CD4-positive, CD25-positive, alpha-beta regulatory T cell (primary cell): ENCODE measurements around the gene MPP4. TPM values are rescaled to one million over a fixed set of nuclear protein-coding genes. Genes with fewer than 3 reads are reported as not detected.

Source experiments
- ATAC-seq, 2 donors: fragments of 150-1000 bp; cut with Tn5 transposase; one replicate each; pipeline ENCODE4 v1.10.0; 2021; ENCODE audit warnings: low read depth in 2 of 2, moderate number of reproducible peaks in 2 of 2, moderate library complexity in 1 of 2
- DNase-seq, 3 donors: peaks; one replicate each; pipeline versions ENCODE4 v3.0.0 to v3.0.0-alpha.2; 2012 to 2022; ENCODE audit warnings: mixed read lengths in 1 of 3
- H3K27ac ChIP-seq: one replicate; pipeline ENCODE4 v1.7.0; 2013; ENCODE audit warnings: mild to moderate bottlenecking, low read length; ENCODE audit not compliant: insufficient read depth, poor library complexity, severe bottlenecking
- H3K27me3 ChIP-seq: one replicate; pipeline ENCODE4 v1.7.0; 2013; ENCODE audit warnings: low read length; ENCODE audit not compliant: control insufficient read depth, insufficient read depth
- H3K36me3 ChIP-seq: one replicate; pipeline ENCODE4 v1.7.0; 2013; ENCODE audit warnings: mild to moderate bottlenecking, low read length, moderate library complexity; ENCODE audit not compliant: control insufficient read depth, insufficient read depth
- H3K4me1 ChIP-seq: 2 replicates; pipeline ENCODE4 v1.7.0; 2013; ENCODE audit warnings: mild to moderate bottlenecking, low read length; ENCODE audit not compliant: insufficient read depth, control insufficient read depth, poor library complexity, severe bottlenecking
- H3K4me3 ChIP-seq: one replicate; pipeline ENCODE4 v1.7.0; 2013; ENCODE audit warnings: low read depth, mild to moderate bottlenecking, low read length, moderate library complexity
- H3K9me3 ChIP-seq, 2 experiments: 1 replicate in 1 of 2; 2 replicates in 1 of 2; pipeline ENCODE4 v1.7.0; 2013; ENCODE audit warnings: low read length in 2 of 2, mild to moderate bottlenecking in 1 of 2, moderate library complexity in 1 of 2; ENCODE audit not compliant: control insufficient read depth in 2 of 2
- H3K27ac Mint-ChIP-seq, 3 donors: one replicate each; pipeline ENCODE4 v1.8.0; 2020 to 2022; ENCODE audit warnings: mild to moderate bottlenecking in 3 of 3, mixed read lengths in 3 of 3, moderate library complexity in 2 of 3
- H3K27me3 Mint-ChIP-seq: one replicate; pipeline ENCODE4 v1.8.0; 2022; ENCODE audit warnings: mild to moderate bottlenecking, mixed read lengths
- H3K36me3 Mint-ChIP-seq: one replicate; pipeline ENCODE4 v1.8.0; 2020; ENCODE audit warnings: mixed read lengths
- H3K4me1 Mint-ChIP-seq, 4 donors: one replicate each; pipeline ENCODE4 v1.8.0; 2020 to 2022; ENCODE audit warnings: mixed read lengths in 4 of 4, mild to moderate bottlenecking in 1 of 4
- H3K4me3 Mint-ChIP-seq, 4 donors: one replicate each; pipeline ENCODE4 v1.8.0; 2020 to 2022; ENCODE audit warnings: mild to moderate bottlenecking in 4 of 4, mixed read lengths in 4 of 4, moderate library complexity in 3 of 4
- H3K9me3 Mint-ChIP-seq, 7 donors: one replicate each; pipeline ENCODE4 v1.8.0; 2020 to 2022; ENCODE audit warnings: mixed read lengths in 7 of 7, mild to moderate bottlenecking in 3 of 7, moderate library complexity in 2 of 7
- polyA plus RNA-seq, 4 donors: library from polyadenylated mRNA; unstranded; fragments of 300-500 nt; fragmentation: Illumina TruSeq; gene quantifications; one replicate each; pipeline ENCODE4 v1.2.3, GENCODE V29; 2021
- total RNA-seq: library from RNA; stranded (reverse); gene quantifications from one replicate; pipeline ENCODE4 v1.2.3, GENCODE V29; 2022

The MPP4 gene
- total and polyA plus RNA-seq, 5 donors from 2014 or later, result not detected

GRCh38 chr2:201712726-201713125 lies 14.3 kb upstream of the MPP4 start:
- ATAC-seq, result no peak
- no peaks in the 10 kb centered on the region for H3K9me3 ChIP-seq
- Mint-ChIP-seq H3K27me3 (no peaks in the 10 kb centered on the region), H3K27ac (no peak overlapping the region), H3K4me1 (peaks cover 0 to 4% (median under 1%) of the 10 kb centered on the region in 4 donors), H3K4me3 (no peak overlapping the region), H3K36me3 (peaks cover 39% of the 10 kb centered on the region), H3K9me3 (peaks cover 0 to 2% (median 0%) of the 10 kb centered on the region in 7 donors)
- no peaks in the 10 kb centered on the region for H3K27me3 ChIP-seq
- no peaks in the 10 kb centered on the region for H3K4me1 ChIP-seq
- H3K27ac ChIP-seq, result no peak overlapping the region
- DNase-seq, result no peak
- no peak overlapping the region for H3K4me3 ChIP-seq
- peaks cover 14% of the 10 kb centered on the region for H3K36me3 ChIP-seq

DNA sequence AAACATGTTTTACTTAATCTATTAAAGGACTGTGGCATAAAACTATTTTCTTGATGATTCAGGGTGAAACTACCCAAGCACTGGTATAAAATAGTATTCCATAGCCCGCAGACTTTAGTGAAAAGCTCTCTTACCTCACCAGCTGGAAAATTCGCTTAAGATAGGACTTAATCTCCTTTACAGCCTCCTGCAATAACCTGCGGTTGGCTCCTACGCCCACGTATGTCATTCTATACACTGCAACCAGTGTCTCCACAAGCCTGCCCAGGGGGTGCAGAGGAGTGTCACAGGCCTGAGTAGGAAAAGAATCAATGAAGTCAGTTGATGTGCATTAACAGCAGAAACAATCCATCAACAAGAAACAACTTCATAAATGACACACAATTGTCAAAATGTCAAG lies 11.3 kb upstream of the MPP4 start:
- ATAC-seq (no peak), DNase-seq (no peak)
- H3K4me1 Mint-ChIP-seq, result peaks cover 0 to 6% (median 2%) of the 10 kb centered on the region in 4 donors
- H3K9me3 Mint-ChIP-seq, result peaks cover 0 to 2% (median 0%) of the 10 kb centered on the region in 7 donors
- H3K36me3 Mint-ChIP-seq, result peaks cover 41% of the 10 kb centered on the region
- H3K4me3 Mint-ChIP-seq, result no peak overlapping the region
- Histone ChIP-seq H3K36me3 (peaks cover 11% of the 10 kb centered on the region), H3K4me1 (no peaks in the 10 kb centered on the region), H3K9me3 (no peaks in the 10 kb centered on the region), H3K4me3 (no peak overlapping the region), H3K27ac (no peak overlapping the region), H3K27me3 (no peaks in the 10 kb centered on the region)
- no peaks in the 10 kb centered on the region for H3K27me3 Mint-ChIP-seq
- H3K27ac Mint-ChIP-seq, result no peak overlapping the region

GRCh38 chr2:201709049-201709448 lies 10.6 kb upstream of the MPP4 start:
- H3K27me3 ChIP-seq, result no peaks in the 10 kb centered on the region
- no peaks in the 10 kb centered on the region for H3K4me1 ChIP-seq
- H3K27me3 Mint-ChIP-seq, result no peaks in the 10 kb centered on the region
- no peak overlapping the region for H3K27ac ChIP-seq
- DNase-seq (no peak), ATAC-seq (no peak)
- H3K27ac Mint-ChIP-seq, result no peak overlapping the region
- no peak overlapping the region for H3K4me3 Mint-ChIP-seq
- H3K9me3 ChIP-seq, result no peaks in the 10 kb centered on the region
- H3K9me3 Mint-ChIP-seq, result peaks cover 0 to 2% (median 0%) of the 10 kb centered on the region in 7 donors
- peaks cover 0 to 6% (median 2%) of the 10 kb centered on the region in 4 donors for H3K4me1 Mint-ChIP-seq
- H3K4me3 ChIP-seq, result no peak overlapping the region
- H3K36me3 ChIP-seq, result peaks cover 14% of the 10 kb centered on the region
- peaks cover 41% of the 10 kb centered on the region for H3K36me3 Mint-ChIP-seq

GRCh38 chr2:201707753-201708152 lies 9.3 kb upstream of the MPP4 start:
- Histone ChIP-seq H3K27ac (no peak overlapping the region), H3K36me3 (peaks cover 12% of the 10 kb centered on the region), H3K9me3 (no peaks in the 10 kb centered on the region), H3K4me3 (no peak overlapping the region), H3K4me1 (no peaks in the 10 kb centered on the region), H3K27me3 (no peaks in the 10 kb centered on the region)
- no peak overlapping the region for H3K27ac Mint-ChIP-seq
- ATAC-seq, result no peak
- peaks cover 0 to 6% (median 2%) of the 10 kb centered on the region in 4 donors for H3K4me1 Mint-ChIP-seq
- H3K4me3 Mint-ChIP-seq, result no peak overlapping the region
- H3K27me3 Mint-ChIP-seq, result no peaks in the 10 kb centered on the region
- peaks cover 0 to 2% (median 0%) of the 10 kb centered on the region in 7 donors for H3K9me3 Mint-ChIP-seq
- no peak for DNase-seq
- peaks cover 44% of the 10 kb centered on the region for H3K36me3 Mint-ChIP-seq

DNA sequence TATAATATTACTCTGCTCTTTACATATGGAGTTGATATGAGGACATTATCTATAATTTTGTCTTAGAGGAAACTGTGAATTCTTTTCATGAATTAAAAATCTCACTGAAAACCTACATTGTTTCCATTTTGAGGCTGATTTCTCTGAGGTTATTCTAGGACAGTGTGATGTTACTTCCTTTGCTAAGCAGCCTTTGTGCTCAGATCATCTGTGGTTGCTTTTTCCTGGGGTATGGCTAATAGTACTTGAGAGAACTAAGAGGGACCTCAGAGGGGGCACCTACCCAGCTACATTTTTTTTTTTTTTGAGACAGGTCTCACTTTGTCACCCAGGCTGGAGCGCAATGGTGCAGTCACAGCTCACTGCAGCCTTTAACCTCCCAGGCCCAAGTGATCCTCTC lies 8.7 kb upstream of the MPP4 start:
- no peak overlapping the region for H3K27ac Mint-ChIP-seq
- H3K4me3 ChIP-seq, result no peak overlapping the region
- DNase-seq (no peak), ATAC-seq (no peak)
- H3K36me3 Mint-ChIP-seq, result peaks cover 44% of the 10 kb centered on the region
- H3K4me3 Mint-ChIP-seq, result no peak overlapping the region
- H3K36me3 ChIP-seq, result peaks cover 12% of the 10 kb centered on the region
- H3K4me1 ChIP-seq, result no peaks in the 10 kb centered on the region
- no peaks in the 10 kb centered on the region for H3K9me3 ChIP-seq
- peaks cover 0 to 2% (median 0%) of the 10 kb centered on the region in 7 donors for H3K9me3 Mint-ChIP-seq
- peaks cover 0 to 6% (median 2%) of the 10 kb centered on the region in 4 donors for H3K4me1 Mint-ChIP-seq
- no peaks in the 10 kb centered on the region for H3K27me3 ChIP-seq
- H3K27ac ChIP-seq, result no peak overlapping the region
- no peaks in the 10 kb centered on the region for H3K27me3 Mint-ChIP-seq

DNA sequence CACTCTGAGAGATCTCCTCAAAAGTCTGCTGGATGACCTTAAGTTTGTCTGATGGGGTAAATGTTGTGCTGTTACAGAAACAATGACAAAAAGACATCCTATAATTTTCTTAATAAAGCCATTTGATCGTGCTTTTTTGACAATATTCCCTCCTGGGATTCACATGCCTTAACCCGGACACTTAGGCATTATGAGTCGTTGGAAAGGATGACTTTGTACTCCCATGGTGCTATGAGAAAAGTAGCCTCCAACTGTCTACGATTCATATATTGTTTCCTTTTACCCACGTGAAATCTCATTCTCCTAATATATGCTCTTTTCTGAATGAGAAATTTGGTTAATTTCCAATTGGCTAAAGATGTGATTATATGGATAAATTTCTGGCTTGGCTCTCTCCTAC lies 6.1 kb upstream of the MPP4 start:
- H3K27me3 Mint-ChIP-seq, result no peaks in the 10 kb centered on the region
- no peaks in the 10 kb centered on the region for H3K9me3 Mint-ChIP-seq
- Histone ChIP-seq H3K27ac (no peak overlapping the region), H3K27me3 (no peaks in the 10 kb centered on the region), H3K4me3 (no peak overlapping the region), H3K4me1 (no peaks in the 10 kb centered on the region), H3K9me3 (no peaks in the 10 kb centered on the region), H3K36me3 (peaks cover 12% of the 10 kb centered on the region)
- no peak for ATAC-seq
- H3K27ac Mint-ChIP-seq, result no peak overlapping the region
- H3K4me3 Mint-ChIP-seq, result no peak overlapping the region
- no peak for DNase-seq
- peaks cover 37% of the 10 kb centered on the region for H3K36me3 Mint-ChIP-seq
- H3K4me1 Mint-ChIP-seq, result peaks cover 0 to 6% (median 2%) of the 10 kb centered on the region in 4 donors

GRCh38 chr2:201701646-201702045 lies 3.2 kb upstream of the MPP4 start:
- H3K4me3 ChIP-seq, result no peak overlapping the region
- H3K27ac Mint-ChIP-seq, result no peak overlapping the region
- no peak for ATAC-seq
- H3K27ac ChIP-seq, result no peak overlapping the region
- no peaks in the 10 kb centered on the region for H3K27me3 Mint-ChIP-seq
- peaks cover 0 to 3% (median 0%) of the 10 kb centered on the region in 4 donors for H3K4me1 Mint-ChIP-seq
- H3K27me3 ChIP-seq, result no peaks in the 10 kb centered on the region
- H3K9me3 ChIP-seq, result no peaks in the 10 kb centered on the region
- H3K4me1 ChIP-seq, result no peaks in the 10 kb centered on the region
- no peaks in the 10 kb centered on the region for H3K9me3 Mint-ChIP-seq
- peaks cover 5% of the 10 kb centered on the region for H3K36me3 ChIP-seq
- H3K4me3 Mint-ChIP-seq, result no peak overlapping the region
- no peak for DNase-seq
- H3K36me3 Mint-ChIP-seq, result peaks cover 28% of the 10 kb centered on the region

GRCh38 chr2:201699416-201699815 lies 972 bp upstream of the MPP4 start:
- H3K27me3 Mint-ChIP-seq, result peaks cover 1% of the 10 kb centered on the region
- H3K36me3 ChIP-seq, result peaks cover 4% of the 10 kb centered on the region
- no peaks in the 10 kb centered on the region for H3K4me1 ChIP-seq
- H3K36me3 Mint-ChIP-seq, result peaks cover 23% of the 10 kb centered on the region
- DNase-seq (no peak), ATAC-seq (no peak)
- H3K27me3 ChIP-seq, result no peaks in the 10 kb centered on the region
- H3K27ac ChIP-seq, result no peak overlapping the region
- H3K4me3 Mint-ChIP-seq, result no peak overlapping the region
- no peaks in the 10 kb centered on the region for H3K9me3 Mint-ChIP-seq
- H3K4me1 Mint-ChIP-seq, result peaks cover 0 to 3% (median 0%) of the 10 kb centered on the region in 4 donors
- no peaks in the 10 kb centered on the region for H3K9me3 ChIP-seq
- H3K4me3 ChIP-seq, result no peak overlapping the region
- peak overlapping the region in 1 of 3 donors; percentile 43 for H3K27ac Mint-ChIP-seq
